ENCODE data around the gene AHCYL2.
"Not testable (repeated sequence)": the region's sequence is repeated elsewhere in the genome, so short reads cannot be mapped to it uniquely, and the experiment has no call there.

AHCYL2 gene

GRCh38 chr7:129240119-129240820 is 15.4 kb downstream of the AHCYL2 start:
- Histone ChIP-seq H3K36me3 (ENCODE audit: control insufficient read depth in 1 of 2, insufficient read depth in 2 of 2, low read length in 2 of 2) (no peaks in the 10 kb centered on the region), H3K4me1 (ENCODE audit: control insufficient read depth in 1 of 2, insufficient read depth in 2 of 2, low read length in 2 of 2) (no peaks in the 10 kb centered on the region), H3K27ac (ENCODE audit: low read depth, low read length) (no peak overlapping the region), H3K27me3 (ENCODE audit: control insufficient read depth in 1 of 2, insufficient read depth in 2 of 2, low read length in 2 of 2) (no peaks in the 10 kb centered on the region), H3K4me3 (ENCODE audit: low read depth in 1 of 2, low read length in 2 of 2) (no peak overlapping the region), H3K9ac (ENCODE audit: low read depth in 1 of 2, low read length in 2 of 2) (no peak overlapping the region), H3K9me3 (ENCODE audit: control insufficient read depth in 1 of 2, low read length in 2 of 2) (no peaks in the 10 kb centered on the region)

GRCh38 chr7:129244220-129244619 is 19.4 kb downstream of the AHCYL2 start:
- no peaks in the 10 kb centered on the region for H3K9me3 ChIP-seq (ENCODE audit: control insufficient read depth in 1 of 2, low read length in 2 of 2)
- no peaks in the 10 kb centered on the region for H3K4me1 ChIP-seq (ENCODE audit: control insufficient read depth in 1 of 2, insufficient read depth in 2 of 2, low read length in 2 of 2)
- no peaks in the 10 kb centered on the region for H3K36me3 ChIP-seq (ENCODE audit: control insufficient read depth in 1 of 2, insufficient read depth in 2 of 2, low read length in 2 of 2)
- no peak overlapping the region for H3K27ac ChIP-seq (ENCODE audit: low read depth, low read length)
- H3K9ac ChIP-seq (ENCODE audit: low read depth in 1 of 2, low read length in 2 of 2): no peak overlapping the region
- H3K4me3 ChIP-seq (ENCODE audit: low read depth in 1 of 2, low read length in 2 of 2): no peak overlapping the region
- H3K27me3 ChIP-seq (ENCODE audit: control insufficient read depth in 1 of 2, insufficient read depth in 2 of 2, low read length in 2 of 2): no peaks in the 10 kb centered on the region

- no peak overlapping the region for H3K9ac ChIP-seq (ENCODE audit: low read depth in 1 of 2, low read length in 2 of 2)
Observed at GRCh38 chr7:129245533-129245932, 20.7 kb downstream of the AHCYL2 start.

DNA sequence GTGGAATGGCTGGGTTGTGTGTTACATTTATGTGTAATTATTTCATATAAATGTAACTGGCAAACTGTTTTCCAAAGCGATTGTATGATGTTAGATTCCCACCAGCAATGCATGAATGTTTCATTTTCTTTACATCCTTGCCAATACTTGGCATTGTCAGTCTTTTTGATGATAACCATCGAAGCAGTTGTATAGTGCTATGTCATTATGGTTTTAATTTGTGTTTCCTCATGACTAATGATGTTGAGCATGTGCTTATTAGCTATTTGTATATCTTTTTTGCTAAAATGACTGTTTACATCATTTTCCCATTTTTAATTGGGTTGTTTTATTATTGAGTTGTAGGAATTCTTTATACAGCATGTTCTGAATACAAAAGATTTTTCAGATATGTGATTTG is 22.3 kb downstream of the AHCYL2 start:
- H3K4me1 ChIP-seq (ENCODE audit: control insufficient read depth in 1 of 2, insufficient read depth in 2 of 2, low read length in 2 of 2): no peaks in the 10 kb centered on the region
- no peak overlapping the region for H3K4me3 ChIP-seq (ENCODE audit: low read depth in 1 of 2, low read length in 2 of 2)
- no peak overlapping the region for H3K9ac ChIP-seq (ENCODE audit: low read depth in 1 of 2, low read length in 2 of 2)
- H3K9me3 ChIP-seq (ENCODE audit: control insufficient read depth in 1 of 2, low read length in 2 of 2): no peaks in the 10 kb centered on the region
- no peaks in the 10 kb centered on the region for H3K36me3 ChIP-seq (ENCODE audit: control insufficient read depth in 1 of 2, insufficient read depth in 2 of 2, low read length in 2 of 2)
- H3K27ac ChIP-seq (ENCODE audit: low read depth, low read length): no peak overlapping the region
- no peaks in the 10 kb centered on the region for H3K27me3 ChIP-seq (ENCODE audit: control insufficient read depth in 1 of 2, insufficient read depth in 2 of 2, low read length in 2 of 2)

More at GRCh38 chr7:129245533-129245932, 20.7 kb downstream of the AHCYL2 start:
- Histone ChIP-seq H3K4me3 (ENCODE audit: low read depth in 1 of 2, low read length in 2 of 2) (no peak overlapping the region), H3K4me1 (ENCODE audit: control insufficient read depth in 1 of 2, insufficient read depth in 2 of 2, low read length in 2 of 2) (no peaks in the 10 kb centered on the region), H3K27me3 (ENCODE audit: control insufficient read depth in 1 of 2, insufficient read depth in 2 of 2, low read length in 2 of 2) (no peaks in the 10 kb centered on the region), H3K36me3 (ENCODE audit: control insufficient read depth in 1 of 2, insufficient read depth in 2 of 2, low read length in 2 of 2) (no peaks in the 10 kb centered on the region), H3K9me3 (ENCODE audit: control insufficient read depth in 1 of 2, low read length in 2 of 2) (no peaks in the 10 kb centered on the region), H3K27ac (ENCODE audit: low read depth, low read length) (no peak overlapping the region)

DNA sequence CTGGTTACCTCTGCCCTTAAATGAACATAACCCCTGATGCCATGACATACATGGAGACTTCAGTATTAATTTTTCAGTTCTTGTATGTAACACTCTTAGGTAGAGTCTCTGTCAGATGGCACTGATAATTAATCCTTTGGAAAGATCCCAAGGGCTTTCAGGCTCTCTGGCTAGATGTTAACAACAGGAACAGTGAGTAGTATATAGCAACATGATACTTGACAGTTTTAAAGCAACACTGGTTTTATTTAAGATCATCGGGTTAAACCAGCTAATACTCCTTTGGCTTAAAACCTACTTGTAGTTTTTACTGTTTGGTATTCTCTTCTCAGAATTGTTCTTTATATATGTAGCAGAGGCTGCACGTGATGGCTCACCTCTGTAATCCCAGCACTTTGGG is 27.3 kb downstream of the AHCYL2 start:
- Histone ChIP-seq H3K27ac (ENCODE audit: low read depth, low read length) (no peak overlapping the region), H3K4me1 (ENCODE audit: control insufficient read depth in 1 of 2, insufficient read depth in 2 of 2, low read length in 2 of 2) (no peaks in the 10 kb centered on the region), H3K9ac (ENCODE audit: low read depth in 1 of 2, low read length in 2 of 2) (no peak overlapping the region), H3K9me3 (ENCODE audit: control insufficient read depth in 1 of 2, low read length in 2 of 2) (no peaks in the 10 kb centered on the region), H3K36me3 (ENCODE audit: control insufficient read depth in 1 of 2, insufficient read depth in 2 of 2, low read length in 2 of 2) (no peaks in the 10 kb centered on the region), H3K4me3 (ENCODE audit: low read depth in 1 of 2, low read length in 2 of 2) (no peak overlapping the region), H3K27me3 (ENCODE audit: control insufficient read depth in 1 of 2, insufficient read depth in 2 of 2, low read length in 2 of 2) (no peaks in the 10 kb centered on the region)

- H3K27me3 ChIP-seq (ENCODE audit: control insufficient read depth in 1 of 2, insufficient read depth in 2 of 2, low read length in 2 of 2); H3K9me3 ChIP-seq (ENCODE audit: control insufficient read depth in 1 of 2, low read length in 2 of 2); H3K4me1 ChIP-seq (ENCODE audit: control insufficient read depth in 1 of 2, insufficient read depth in 2 of 2, low read length in 2 of 2); H3K4me3 ChIP-seq (ENCODE audit: low read depth in 1 of 2, low read length in 2 of 2); H3K27ac ChIP-seq (ENCODE audit: low read depth, low read length); H3K36me3 ChIP-seq (ENCODE audit: control insufficient read depth in 1 of 2, insufficient read depth in 2 of 2, low read length in 2 of 2); H3K9ac ChIP-seq (ENCODE audit: low read depth in 1 of 2, low read length in 2 of 2): not testable (repeated sequence)
Observed at GRCh38 chr7:129252603-129253002, 27.8 kb downstream of the AHCYL2 start.

DNA sequence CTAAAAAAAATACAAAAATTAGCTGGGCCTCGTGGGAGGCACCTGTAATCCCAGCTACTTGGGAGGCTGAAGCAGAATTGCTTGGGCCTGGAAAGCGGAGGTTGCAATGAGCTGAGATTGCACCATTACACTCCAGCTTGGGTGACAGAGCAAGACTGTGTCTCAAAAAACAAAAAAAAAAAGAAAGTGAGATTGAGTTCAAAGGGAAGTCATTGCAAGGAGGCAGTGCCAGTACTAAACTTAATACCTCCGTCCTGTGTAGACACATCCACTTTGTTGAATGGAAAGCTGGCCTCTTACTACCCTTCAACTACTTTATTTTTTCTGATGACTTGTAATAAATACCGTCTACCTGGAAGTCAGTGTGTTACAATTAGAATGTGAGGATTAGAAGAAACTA is 31.0 kb downstream of the AHCYL2 start:
- no peaks in the 10 kb centered on the region for H3K36me3 ChIP-seq (ENCODE audit: control insufficient read depth in 1 of 2, insufficient read depth in 2 of 2, low read length in 2 of 2)
- H3K9me3 ChIP-seq (ENCODE audit: control insufficient read depth in 1 of 2, low read length in 2 of 2): no peaks in the 10 kb centered on the region
- no peaks in the 10 kb centered on the region for H3K27me3 ChIP-seq (ENCODE audit: control insufficient read depth in 1 of 2, insufficient read depth in 2 of 2, low read length in 2 of 2)
- H3K4me1 ChIP-seq (ENCODE audit: control insufficient read depth in 1 of 2, insufficient read depth in 2 of 2, low read length in 2 of 2): no peaks in the 10 kb centered on the region
- no peak overlapping the region for H3K9ac ChIP-seq (ENCODE audit: low read depth in 1 of 2, low read length in 2 of 2)
- no peak overlapping the region for H3K4me3 ChIP-seq (ENCODE audit: low read depth in 1 of 2, low read length in 2 of 2)
- H3K27ac ChIP-seq (ENCODE audit: low read depth, low read length): no peak overlapping the region

DNA sequence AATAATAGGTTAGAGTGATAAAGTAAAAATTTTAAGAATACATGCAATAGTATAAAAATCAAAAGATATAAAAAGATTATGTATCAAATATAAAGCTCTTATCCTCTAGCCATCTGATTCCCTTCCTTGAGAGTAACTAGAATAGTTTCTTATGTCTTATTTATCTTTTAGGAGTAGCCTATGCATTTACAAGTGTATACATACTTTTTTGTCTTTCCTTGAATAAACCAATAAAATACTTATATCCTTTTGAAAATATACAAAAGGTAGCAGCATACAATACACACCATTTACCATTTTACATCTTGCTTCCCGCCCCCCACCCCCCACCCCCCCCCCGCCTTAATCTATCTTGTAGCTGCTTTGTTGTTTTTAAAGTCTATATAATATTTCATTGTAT is 31.4 kb downstream of the AHCYL2 start:
- Histone ChIP-seq H3K27ac (ENCODE audit: low read depth, low read length) (no peak overlapping the region), H3K36me3 (ENCODE audit: control insufficient read depth in 1 of 2, insufficient read depth in 2 of 2, low read length in 2 of 2) (no peaks in the 10 kb centered on the region), H3K4me1 (ENCODE audit: control insufficient read depth in 1 of 2, insufficient read depth in 2 of 2, low read length in 2 of 2) (no peaks in the 10 kb centered on the region), H3K27me3 (ENCODE audit: control insufficient read depth in 1 of 2, insufficient read depth in 2 of 2, low read length in 2 of 2) (no peaks in the 10 kb centered on the region), H3K4me3 (ENCODE audit: low read depth in 1 of 2, low read length in 2 of 2) (no peak overlapping the region), H3K9ac (ENCODE audit: low read depth in 1 of 2, low read length in 2 of 2) (no peak overlapping the region), H3K9me3 (ENCODE audit: control insufficient read depth in 1 of 2, low read length in 2 of 2) (no peaks in the 10 kb centered on the region)

GRCh38 chr7:129257168-129257567 is 32.3 kb downstream of the AHCYL2 start:
- H3K4me3 ChIP-seq (ENCODE audit: low read depth in 1 of 2, low read length in 2 of 2): no peak overlapping the region
- H3K9ac ChIP-seq (ENCODE audit: low read depth in 1 of 2, low read length in 2 of 2): no peak overlapping the region
- no peaks in the 10 kb centered on the region for H3K9me3 ChIP-seq (ENCODE audit: control insufficient read depth in 1 of 2, low read length in 2 of 2)
- no peaks in the 10 kb centered on the region for H3K36me3 ChIP-seq (ENCODE audit: control insufficient read depth in 1 of 2, insufficient read depth in 2 of 2, low read length in 2 of 2)
- H3K27ac ChIP-seq (ENCODE audit: low read depth, low read length): no peak overlapping the region
- H3K27me3 ChIP-seq (ENCODE audit: control insufficient read depth in 1 of 2, insufficient read depth in 2 of 2, low read length in 2 of 2): no peaks in the 10 kb centered on the region
- no peaks in the 10 kb centered on the region for H3K4me1 ChIP-seq (ENCODE audit: control insufficient read depth in 1 of 2, insufficient read depth in 2 of 2, low read length in 2 of 2)

GRCh38 chr7:129258649-129259389 is 34.0 kb downstream of the AHCYL2 start:
- Histone ChIP-seq H3K36me3 (ENCODE audit: control insufficient read depth in 1 of 2, insufficient read depth in 2 of 2, low read length in 2 of 2) (no peaks in the 10 kb centered on the region), H3K4me3 (ENCODE audit: low read depth in 1 of 2, low read length in 2 of 2) (no peak overlapping the region), H3K27me3 (ENCODE audit: control insufficient read depth in 1 of 2, insufficient read depth in 2 of 2, low read length in 2 of 2) (no peaks in the 10 kb centered on the region), H3K4me1 (ENCODE audit: control insufficient read depth in 1 of 2, insufficient read depth in 2 of 2, low read length in 2 of 2) (no peaks in the 10 kb centered on the region), H3K9ac (ENCODE audit: low read depth in 1 of 2, low read length in 2 of 2) (no peak overlapping the region), H3K27ac (ENCODE audit: low read depth, low read length) (no peak overlapping the region), H3K9me3 (ENCODE audit: control insufficient read depth in 1 of 2, low read length in 2 of 2) (no peaks in the 10 kb centered on the region)

Data from duodenal mucosa (tissue), 2 donors.